Stimulated activated CD4-positive, alpha-beta T cell treated with anti-CD3 and anti-CD28 coated beads, TNF-alpha, amount 100 ng/mL, for 24 hours (primary cell): Measurements from ENCODE around the gene TMPRSS12.
"Not testable (repeated sequence)": the region's sequence is repeated elsewhere in the genome, so short reads cannot be mapped to it uniquely, and the experiment has no call there.

Source experiments
- DNase-seq, 3 experiments: peaks; one replicate each; pipeline ENCODE4 v3.0.0-alpha.2; 2020; ENCODE audit warnings: low read depth in 3 of 3

Gene TMPRSS12, protein sequence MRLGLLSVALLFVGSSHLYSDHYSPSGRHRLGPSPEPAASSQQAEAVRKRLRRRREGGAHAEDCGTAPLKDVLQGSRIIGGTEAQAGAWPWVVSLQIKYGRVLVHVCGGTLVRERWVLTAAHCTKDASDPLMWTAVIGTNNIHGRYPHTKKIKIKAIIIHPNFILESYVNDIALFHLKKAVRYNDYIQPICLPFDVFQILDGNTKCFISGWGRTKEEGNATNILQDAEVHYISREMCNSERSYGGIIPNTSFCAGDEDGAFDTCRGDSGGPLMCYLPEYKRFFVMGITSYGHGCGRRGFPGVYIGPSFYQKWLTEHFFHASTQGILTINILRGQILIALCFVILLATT

GRCh38 chr12:50842637-50843493, at the start of gene TMPRSS12:
TMPRSS12 (plus strand) TSS chr12:50842926; CDS start chr12:50842965, 39 bp downstream.
- no peak for DNase-seq

DNA sequence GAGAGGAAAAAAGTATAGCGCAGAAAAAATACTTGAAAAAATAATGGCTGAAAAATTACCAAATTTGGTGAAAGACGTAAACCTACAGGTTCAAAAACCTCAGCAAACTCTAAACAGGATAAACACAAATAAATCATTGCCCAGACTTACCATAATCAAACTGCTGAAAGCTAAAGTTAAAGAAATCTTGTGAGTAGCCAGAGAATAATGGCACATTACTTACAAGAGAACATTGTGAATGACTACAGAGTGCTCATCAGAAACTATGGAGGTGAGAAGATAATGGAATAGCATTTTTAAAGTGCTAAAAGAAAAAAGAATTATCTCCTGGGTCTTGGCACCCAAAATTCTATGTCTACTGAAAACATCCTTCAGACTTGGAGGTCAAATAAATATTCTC, 42.8 kb upstream of the TMPRSS12 start:
- no peak for DNase-seq

- no peak for DNase-seq
Measured at GRCh38 chr12:50803230-50803875, 39.4 kb upstream of the TMPRSS12 start.

DNA sequence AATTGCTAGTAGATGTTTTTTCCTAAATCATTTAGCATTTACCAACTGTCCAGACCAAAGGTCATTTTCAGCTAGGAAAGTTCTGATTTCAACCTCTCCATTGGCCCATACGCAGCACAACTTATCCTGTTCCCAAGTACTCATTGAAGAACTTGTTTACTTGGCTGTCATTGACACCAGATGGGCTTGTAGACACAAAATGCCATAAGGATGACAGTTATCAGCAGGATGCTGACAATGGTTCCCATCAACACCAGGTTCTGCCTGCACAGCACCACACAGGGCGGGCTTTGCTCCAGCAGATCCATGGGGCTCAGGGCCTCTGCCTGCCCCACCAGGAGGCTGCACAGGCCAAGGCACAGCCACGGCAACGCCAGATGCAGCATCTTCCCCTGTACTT, 36.5 kb upstream of the TMPRSS12 start:
- no peak for DNase-seq

- not testable (repeated sequence) for DNase-seq
Measured at GRCh38 chr12:50809131-50809530, 33.6 kb upstream of the TMPRSS12 start.

DNA sequence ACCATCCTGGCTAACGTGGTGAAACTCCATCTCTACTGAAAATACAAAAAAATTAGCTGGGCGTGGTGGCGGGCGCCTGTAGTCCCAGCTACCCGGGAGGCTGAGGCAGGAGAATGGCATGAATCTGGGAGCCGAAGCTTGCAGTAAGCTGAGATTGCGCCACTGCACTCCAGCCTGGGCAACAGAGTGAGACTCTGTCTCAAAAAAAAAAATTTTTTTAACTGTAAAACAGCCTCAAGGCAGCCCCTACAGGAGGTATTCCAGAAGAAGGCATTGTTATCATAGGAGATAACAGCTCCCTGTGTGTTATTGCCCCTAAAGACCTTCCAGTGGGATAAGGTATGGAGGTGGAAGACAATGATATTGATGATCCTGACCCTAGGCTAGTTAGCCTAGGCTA, 27.8 kb upstream of the TMPRSS12 start:
- DNase-seq, result not testable (repeated sequence)

DNA sequence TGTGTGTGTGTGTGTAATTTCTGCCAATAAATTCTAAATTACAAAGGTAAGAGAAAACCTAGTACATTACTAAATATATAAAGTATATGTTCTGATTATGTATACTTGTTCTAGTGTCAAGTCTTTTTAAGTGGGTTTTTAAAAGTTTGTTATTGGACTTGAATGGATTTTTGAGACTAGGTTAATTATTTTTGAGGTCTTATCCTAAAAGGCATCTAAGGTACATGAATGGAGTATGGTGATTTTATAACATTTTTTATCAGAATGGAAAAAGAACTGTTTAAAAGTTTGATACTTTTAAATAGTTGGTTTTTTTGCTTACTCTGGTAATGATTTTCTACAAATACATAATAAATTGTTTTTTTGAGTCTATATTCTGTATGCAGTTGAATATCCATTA, 22.5 kb upstream of the TMPRSS12 start:
- no peak for DNase-seq

- DNase-seq, result no peak
Measured at GRCh38 chr12:50822082-50822481, 20.6 kb upstream of the TMPRSS12 start.

GRCh38 chr12:50823724-50824123, 19.0 kb upstream of the TMPRSS12 start:
- DNase-seq, result not testable (repeated sequence)

DNA sequence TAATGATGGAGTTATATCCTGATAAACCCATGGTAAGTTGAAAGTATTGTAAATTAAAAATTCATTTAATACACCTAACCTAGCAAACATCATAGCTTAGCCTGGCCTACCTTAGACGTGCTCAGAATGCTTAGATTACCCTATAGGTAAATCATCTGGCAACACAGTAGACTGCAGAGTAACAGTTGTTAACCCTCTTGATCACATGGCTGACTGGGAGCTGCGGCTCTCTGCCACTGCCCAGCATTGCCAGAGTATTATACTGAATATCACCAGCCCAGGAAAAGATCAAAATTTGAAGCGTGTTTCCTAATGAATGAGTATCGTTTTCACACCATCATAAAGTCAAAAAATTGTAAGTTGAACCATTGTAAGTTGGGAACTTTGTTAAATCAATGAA, 17.8 kb upstream of the TMPRSS12 start:
- DNase-seq, result no peak

DNA sequence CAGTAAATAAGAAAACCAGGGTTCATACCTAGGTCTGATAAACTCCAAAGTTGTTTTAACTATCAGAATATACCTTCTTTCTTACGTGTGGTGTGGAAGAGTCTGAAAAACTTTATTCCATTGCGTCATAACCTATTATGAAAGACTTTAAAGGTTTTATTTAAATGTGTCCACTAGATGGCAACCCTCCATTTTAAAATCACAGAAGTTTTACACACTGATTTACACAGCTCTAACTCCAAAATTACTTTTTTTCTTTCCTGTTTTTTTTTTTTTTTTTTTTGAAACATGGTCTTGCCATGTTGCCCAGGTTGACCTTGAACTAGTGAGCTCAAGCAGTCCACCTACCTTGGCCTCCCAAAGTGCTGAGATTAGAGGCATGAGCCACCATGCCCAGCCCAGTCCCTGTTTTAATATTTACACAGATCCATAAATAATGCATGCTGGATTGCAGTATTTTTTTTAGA, 17.3 kb upstream of the TMPRSS12 start:
- no peak for DNase-seq

GRCh38 chr12:50828121-50828520, 14.6 kb upstream of the TMPRSS12 start:
- no peak for DNase-seq

DNA sequence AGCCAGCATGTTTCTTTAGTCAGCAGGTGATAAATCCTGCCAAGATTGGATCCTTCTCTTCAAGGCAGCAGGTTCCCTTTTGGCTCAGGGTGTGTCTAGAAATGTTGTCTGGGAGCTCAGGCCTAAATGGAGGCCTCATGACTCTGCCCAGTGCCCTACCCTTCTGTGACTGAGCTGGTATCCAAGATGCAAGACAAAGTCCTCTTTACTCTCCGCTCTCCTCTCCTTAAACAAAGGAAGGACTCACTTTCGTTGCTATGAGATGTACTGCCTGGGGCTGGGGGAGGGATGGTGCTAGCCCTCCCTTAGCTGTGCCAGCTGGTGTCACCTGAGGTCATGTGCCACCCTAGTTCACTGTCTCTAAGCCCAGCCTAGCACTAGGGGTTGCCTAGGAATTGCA, 13.8 kb upstream of the TMPRSS12 start:
- no peak for DNase-seq

GRCh38 chr12:50833801-50834200, 8.9 kb upstream of the TMPRSS12 start:
- DNase-seq, result not testable (repeated sequence)

- DNase-seq, result no peak
Measured at GRCh38 chr12:50839042-50839441, 3.7 kb upstream of the TMPRSS12 start.

DNA sequence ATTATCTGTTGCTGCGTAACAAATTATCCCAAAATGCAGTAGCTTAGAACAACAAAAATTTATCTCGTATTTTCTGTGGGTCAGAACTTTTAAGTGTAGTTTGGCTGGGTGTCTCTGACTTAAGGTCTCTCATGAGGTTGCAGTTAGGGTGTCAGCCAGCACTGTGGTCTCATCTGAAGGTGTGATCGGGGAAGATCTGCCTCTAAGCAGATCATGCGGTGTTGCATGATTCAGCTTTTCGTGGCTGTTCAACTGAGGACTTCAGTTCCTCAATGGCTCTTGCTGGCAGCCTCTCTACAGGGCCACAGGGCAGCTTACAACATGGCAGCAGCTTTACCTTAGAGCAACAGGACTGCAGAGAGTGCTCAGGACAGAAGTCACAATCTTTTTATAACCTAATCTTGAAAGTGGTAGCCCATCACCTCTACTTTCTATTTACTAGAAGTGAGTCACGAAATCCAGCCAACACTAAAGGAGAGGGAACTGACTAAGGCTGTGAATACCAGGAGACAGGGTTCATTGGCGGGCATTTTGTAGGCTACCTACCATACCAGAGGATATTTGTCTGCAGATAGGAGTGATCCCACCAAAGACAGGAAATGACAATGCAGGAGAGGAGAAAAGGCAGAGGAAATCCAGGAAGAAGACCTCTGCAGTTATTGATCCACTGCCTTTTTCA, 1.8 kb upstream of the TMPRSS12 start:
- DNase-seq, result no peak

- DNase-seq, result no peak
Measured at GRCh38 chr12:50841716-50842531, 802 bp upstream of the TMPRSS12 start.

- DNase-seq, result no peak
Measured at GRCh38 chr12:50845021-50845647, 2.4 kb downstream of the TMPRSS12 start.

DNA sequence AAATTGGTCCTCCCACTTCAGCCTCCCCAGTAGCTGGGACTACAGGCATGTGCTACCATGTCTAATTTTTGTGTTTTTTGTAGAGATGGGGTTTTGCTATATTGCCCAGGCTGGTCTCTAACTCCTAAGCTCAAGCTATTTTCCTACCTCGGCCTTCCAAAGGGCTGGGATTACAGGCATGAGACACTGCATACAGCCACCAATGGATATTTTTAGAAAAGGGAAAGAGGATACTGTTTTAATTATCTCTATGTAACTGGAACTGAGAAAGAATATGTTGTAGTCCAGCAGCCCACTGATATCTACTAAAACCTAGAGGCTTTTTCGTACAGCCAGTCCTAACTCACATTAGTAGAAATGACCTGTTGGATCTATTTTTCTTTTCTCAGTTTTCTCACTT, 6.2 kb downstream of the TMPRSS12 start:
- no peak for DNase-seq

- not testable (repeated sequence) for DNase-seq
Measured at GRCh38 chr12:50855218-50855617, 12.5 kb downstream of the TMPRSS12 start.
